Endothelial cell (in vitro differentiated cells): Measurements from ENCODE around the gene GLOD4. TPM values are rescaled to one million over a fixed set of nuclear protein-coding genes. Genes with fewer than 3 reads are reported as not detected.

Source experiments
- DNase-seq: peaks from one replicate; pipeline ENCODE4 v3.0.0; 2021; ENCODE audit warnings: low spot score
- H3K27ac Mint-ChIP-seq: one replicate; pipeline ENCODE4 v1.8.0; 2021; ENCODE audit warnings: mixed read lengths, inconsistent platforms; ENCODE audit not compliant: unreplicated experiment
- H3K27me3 Mint-ChIP-seq: one replicate; pipeline ENCODE4 v1.8.0; 2021; ENCODE audit warnings: mild to moderate bottlenecking, moderate library complexity, mixed read lengths, inconsistent platforms; ENCODE audit not compliant: unreplicated experiment
- H3K36me3 Mint-ChIP-seq: one replicate; pipeline ENCODE4 v1.8.0; 2021; ENCODE audit warnings: mild to moderate bottlenecking, low read depth, mixed read lengths, inconsistent platforms; ENCODE audit not compliant: unreplicated experiment
- H3K4me1 Mint-ChIP-seq: one replicate; pipeline ENCODE4 v1.8.0; 2021; ENCODE audit warnings: mild to moderate bottlenecking, mixed read lengths, inconsistent platforms; ENCODE audit not compliant: unreplicated experiment
- H3K4me3 Mint-ChIP-seq: one replicate; pipeline ENCODE4 v1.8.0; 2021; ENCODE audit warnings: mild to moderate bottlenecking, mixed read lengths, inconsistent platforms; ENCODE audit not compliant: unreplicated experiment
- H3K9me3 Mint-ChIP-seq: one replicate; pipeline ENCODE4 v1.8.0; 2021; ENCODE audit warnings: mixed read lengths, inconsistent platforms; ENCODE audit not compliant: unreplicated experiment
- CTCF ChIP-seq: fragments of 200-600 bp; sonication (generic); IDR thresholded peaks from one replicate; pipeline ENCODE4 v1.5.0; 2021; ENCODE audit warnings: antibody characterized with exemption; ENCODE audit not compliant: unreplicated experiment
- total RNA-seq: library from RNA; stranded (reverse); fragmentation: NEBNext Ultra II Directional; extraction: Animal tissue kit (Norgen Biotek cat#: 25700); gene quantifications from one replicate; pipeline ENCODE4 v1.2.1, GENCODE V29; 2021; ENCODE audit not compliant: unreplicated experiment

Gene GLOD4
- total RNA-seq, 1 donor from 2014 or later = 93.9 TPM

GRCh38 chr17:774313-774584, 7.8 kb downstream of the GLOD4 start:
- Mint-ChIP-seq H3K27ac (no peak overlapping the region), H3K9me3 (no peaks in the 10 kb centered on the region), H3K27me3 (no peaks in the 10 kb centered on the region), H3K4me1 (no peaks in the 10 kb centered on the region), H3K36me3 (peaks cover 53% of the 10 kb centered on the region), H3K4me3 (no peak overlapping the region)
- DNase-seq = no peak
- no peak for TF ChIP-seq CTCF

DNA sequence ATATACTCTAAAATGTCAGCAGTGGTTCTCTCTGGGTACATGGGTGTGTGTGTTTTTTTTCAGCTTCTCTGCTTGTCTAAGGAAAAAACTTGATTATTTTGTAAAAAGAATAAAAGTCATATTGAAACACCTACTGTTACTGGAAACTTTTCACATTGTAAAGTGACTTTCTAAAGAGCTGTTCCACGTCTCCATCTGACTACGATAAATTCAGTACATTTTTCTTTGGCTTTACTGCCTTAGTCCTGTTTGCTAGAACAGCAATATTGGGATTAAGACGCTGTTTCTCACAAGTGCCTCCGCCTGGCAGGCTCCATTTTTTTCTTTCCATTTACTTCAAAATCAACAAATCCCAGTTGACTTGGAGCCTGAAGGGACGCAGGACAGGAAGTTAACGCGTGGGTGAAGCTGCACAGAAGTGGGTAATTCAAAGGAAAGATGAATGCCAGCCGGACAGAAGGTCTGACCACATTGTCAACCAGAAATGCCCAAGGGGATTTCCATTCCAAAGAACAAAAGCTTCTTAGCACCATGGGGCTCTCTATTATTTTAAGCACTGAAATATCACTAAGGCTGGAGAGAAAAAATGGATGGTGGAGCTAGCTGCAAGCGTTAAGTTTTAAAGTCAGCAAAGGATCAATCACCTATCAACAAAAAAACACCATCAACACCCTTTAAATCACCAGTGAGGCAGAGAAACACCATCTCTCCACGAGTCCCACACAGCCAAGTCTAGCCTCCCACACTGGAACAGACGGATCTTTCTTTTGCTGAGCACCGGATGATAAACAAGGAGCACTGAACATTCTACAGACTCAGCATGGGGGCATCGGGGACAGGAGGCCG, 8.4 kb downstream of the GLOD4 start:
- Mint-ChIP-seq H3K4me3 (no peak overlapping the region), H3K36me3 (peaks cover 58% of the 10 kb centered on the region), H3K27me3 (no peaks in the 10 kb centered on the region), H3K4me1 (no peaks in the 10 kb centered on the region), H3K27ac (no peak overlapping the region), H3K9me3 (no peaks in the 10 kb centered on the region)
- no peak for DNase-seq
- TF ChIP-seq CTCF = no peak

DNA sequence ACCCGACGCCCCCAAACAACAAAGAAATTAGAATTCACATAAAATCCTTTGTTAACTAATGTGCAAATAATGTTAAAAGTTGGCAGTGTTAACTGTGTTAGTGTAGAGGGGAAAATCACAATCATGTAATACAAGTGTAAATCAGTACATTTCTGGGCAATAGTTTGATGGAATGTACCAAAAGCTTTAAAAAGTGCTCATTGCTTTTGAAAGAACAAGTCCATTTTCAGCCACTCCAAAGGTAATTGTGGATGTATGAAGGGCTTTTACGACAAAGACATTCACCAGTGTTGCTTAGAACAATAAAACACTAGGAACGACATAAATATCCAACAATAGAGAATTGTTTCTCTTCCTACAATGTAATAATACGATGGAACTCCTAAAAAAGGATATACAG, 9.1 kb downstream of the GLOD4 start:
- Mint-ChIP-seq H3K4me3 (no peak overlapping the region), H3K4me1 (no peaks in the 10 kb centered on the region), H3K36me3 (peaks cover 54% of the 10 kb centered on the region), H3K27ac (no peak overlapping the region), H3K9me3 (no peaks in the 10 kb centered on the region), H3K27me3 (no peaks in the 10 kb centered on the region)
- TF ChIP-seq CTCF = no peak
- no peak for DNase-seq

DNA sequence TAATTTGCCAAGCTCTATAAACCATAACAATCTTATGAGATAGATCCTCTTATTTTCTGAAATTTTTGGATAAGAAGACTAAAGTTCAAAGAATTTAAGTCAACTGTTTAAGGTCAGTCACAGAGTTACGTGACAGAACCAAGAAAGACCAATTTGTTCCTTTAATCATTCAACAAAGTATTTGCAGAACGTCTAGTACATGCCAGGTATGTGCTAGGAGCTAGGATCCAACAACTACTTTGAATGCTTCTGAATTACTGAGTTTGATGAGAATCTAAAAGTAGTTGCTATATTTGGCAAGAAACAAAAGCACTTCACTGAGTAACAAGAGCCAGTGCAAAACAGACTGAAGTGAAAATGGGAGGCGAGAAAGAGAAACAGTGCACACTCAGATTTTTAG, 15.0 kb downstream of the GLOD4 start:
- Mint-ChIP-seq H3K36me3 (peaks cover 46% of the 10 kb centered on the region), H3K27me3 (no peaks in the 10 kb centered on the region), H3K4me1 (no peaks in the 10 kb centered on the region), H3K27ac (no peak overlapping the region), H3K4me3 (peak overlapping the region; percentile 13), H3K9me3 (no peaks in the 10 kb centered on the region)
- DNase-seq = no peak
- no peak for TF ChIP-seq CTCF

DNA sequence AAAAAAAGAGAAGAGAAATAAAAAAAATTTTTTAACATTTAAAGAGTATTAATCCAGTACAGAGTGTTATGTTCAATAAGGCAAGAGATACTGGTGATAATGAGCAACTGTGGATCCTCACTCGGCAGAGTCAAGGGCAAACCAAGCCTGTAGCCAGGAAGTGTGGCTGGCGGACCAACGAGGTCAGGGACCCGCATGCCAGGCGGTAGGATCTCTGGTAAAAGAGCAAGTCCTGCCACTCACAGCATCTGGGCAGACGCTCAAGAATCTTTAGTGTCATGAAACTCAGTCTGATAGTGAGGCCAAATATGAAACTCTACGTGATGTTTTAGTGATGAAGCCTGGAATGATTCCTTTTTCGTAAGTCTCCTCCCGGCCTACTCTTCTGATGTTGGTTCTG, 21.7 kb downstream of the GLOD4 start:
- Mint-ChIP-seq H3K4me3 (no peak overlapping the region), H3K4me1 (peaks cover 7% of the 10 kb centered on the region), H3K9me3 (no peaks in the 10 kb centered on the region), H3K27ac (no peak overlapping the region), H3K27me3 (peaks cover 1% of the 10 kb centered on the region), H3K36me3 (peaks cover 28% of the 10 kb centered on the region)
- no peak for DNase-seq
- no peak for TF ChIP-seq CTCF
